SK-N-SH (cell line): Measurements from ENCODE around the gene BAIAP2. TPM values are rescaled to one million over a fixed set of nuclear protein-coding genes. Genes with fewer than 3 reads are reported as not detected.
"Not testable (repeated sequence)": the region's sequence is repeated elsewhere in the genome, so short reads cannot be mapped to it uniquely, and the experiment has no call there.

ENCODE experiments used
- CTCF ChIA-PET: fragments of 300-600, 350-600 bp; formaldehyde crosslinking; extraction: SDS; loops from one replicate; lab custom pipeline; 2021; lab: Yijun Ruan, JAX
- POLR2A ChIA-PET: fragments of 350-600 bp; sonication (Branson Sonifier 250); formaldehyde crosslinking; extraction: SDS; loops from one replicate; lab custom pipeline; 2020; ENCODE audit warnings: antibody characterized with exemption, inconsistent platforms; lab: Yijun Ruan, JAX
- DNase-seq: peaks from one replicate; pipeline ENCODE4 v3.0.0; 2012
- H2AFZ ChIP-seq: fragments of 200-600 bp; sonication (generic); 2 replicates; pipeline ENCODE4 v1.8.1; 2016; ENCODE audit warnings: antibody characterized with exemption, mild to moderate bottlenecking, low read depth
- H3F3A ChIP-seq: fragments of 200-600 bp; sonication (generic); replicated peaks from 2 replicates; pipeline ENCODE3; 2016; ENCODE audit warnings: antibody characterized with exemption, mild to moderate bottlenecking; ENCODE audit not compliant: insufficient read depth
- H3K27ac ChIP-seq, 2 experiments: fragments of 200-500 bp in 1 of 2; fragments of 200-600 bp in 1 of 2; sonication (Bioruptor generic) in 1 of 2; sonication (generic), shearing (Covaris generic) in 1 of 2; 2 replicates each; pipeline versions ENCODE4 v1.5.1 to v1.6.1; 2014 to 2016; ENCODE audit warnings: low read depth in 2 of 2, inconsistent platforms in 1 of 2, low read length in 1 of 2, mild to moderate bottlenecking in 1 of 2, mixed read lengths in 1 of 2
- H3K27me3 ChIP-seq: fragments of 200-600 bp; sonication (generic), shearing (Covaris generic); 2 replicates; pipeline ENCODE4 v1.6.1; 2016; ENCODE audit warnings: mixed run types; ENCODE audit not compliant: insufficient read depth
- H3K36me3 ChIP-seq, 2 experiments: fragments of 200-500 bp in 1 of 2; fragments of 200-600 bp in 1 of 2; sonication (Bioruptor generic) in 1 of 2; sonication (generic) in 1 of 2; replicated peaks in 1 of 2; 2 replicates each; pipeline versions ENCODE3 to v1.5.1; 2014 to 2016; ENCODE audit warnings: low read length in 1 of 2, mild to moderate bottlenecking in 1 of 2; ENCODE audit not compliant: insufficient read depth in 2 of 2, control insufficient read depth in 1 of 2
- H3K4me1 ChIP-seq, 2 experiments: fragments of 200-500 bp in 1 of 2; fragments of 200-600 bp in 1 of 2; sonication (Bioruptor generic) in 1 of 2; sonication (generic), shearing (Covaris generic) in 1 of 2; 2 replicates each; pipeline versions ENCODE4 v1.5.1 to v1.6.1; 2014 to 2016; ENCODE audit warnings: low read depth in 1 of 2, low read length in 1 of 2, mixed run types in 1 of 2; ENCODE audit not compliant: insufficient read depth in 2 of 2, control insufficient read depth in 1 of 2
- H3K4me2 ChIP-seq: fragments of 200-600 bp; sonication (generic), shearing (Covaris generic); 2 replicates; pipeline ENCODE4 v1.6.1; 2017; ENCODE audit warnings: mixed run types
- H3K4me3 ChIP-seq, 2 experiments: fragments of 200-500 bp in 1 of 2; fragments of 200-600 bp in 1 of 2; sonication (Bioruptor generic) in 1 of 2; sonication (generic), shearing (Covaris generic) in 1 of 2; 2 replicates each; pipeline versions ENCODE4 v1.5.1 to v1.8.1; 2014 to 2016; ENCODE audit warnings: low read depth in 2 of 2, inconsistent platforms in 1 of 2, low read length in 1 of 2, mild to moderate bottlenecking in 1 of 2, mixed read lengths in 1 of 2, moderate library complexity in 1 of 2
- H3K79me2 ChIP-seq: fragments of 200-600 bp; sonication (generic); 2 replicates; pipeline ENCODE4 v1.8.1; 2017; ENCODE audit warnings: mild to moderate bottlenecking; ENCODE audit not compliant: insufficient read depth
- H3K9ac ChIP-seq: fragments of 200-600 bp; sonication (generic); 2 replicates; pipeline ENCODE4 v1.6.1; 2017; ENCODE audit warnings: mixed run types
- H3K9me2 ChIP-seq: fragments of 200-600 bp; sonication (generic); 2 replicates; pipeline ENCODE4 v1.6.1; 2017; ENCODE audit warnings: mixed run types
- H3K9me3 ChIP-seq: fragments of 200-600 bp; sonication (generic); 2 replicates; pipeline ENCODE4 v1.6.1; 2017; ENCODE audit warnings: mixed run types, mild to moderate bottlenecking, moderate library complexity
- H4K20me1 ChIP-seq: fragments of 200-600 bp; sonication (generic); 2 replicates; pipeline ENCODE4 v1.6.1; 2017; ENCODE audit warnings: mild to moderate bottlenecking, mixed run types; ENCODE audit not compliant: insufficient read depth
- CHD2 ChIP-seq: fragments of 150-350 bp; IDR thresholded peaks from 2 replicates; pipeline ENCODE4 v1.6.1; 2018; ENCODE audit warnings: low read length; ENCODE audit not compliant: partially characterized antibody
- CTCF ChIP-seq: fragments of 200-600 bp; sonication (generic); IDR thresholded peaks from 2 replicates; pipeline ENCODE4 v1.6.1; 2017; ENCODE audit warnings: antibody characterized with exemption, mild to moderate bottlenecking, moderate library complexity
- EP300 ChIP-seq, 2 experiments: IDR thresholded peaks; 2 replicates each; pipeline versions ENCODE4 v1.4.0 to v1.6.1; 2012; ENCODE audit warnings: borderline replicate concordance in 1 of 2, low read depth in 1 of 2, low read length in 1 of 2
- EZH2phosphoT487 ChIP-seq: fragments of 200-600 bp; sonication (generic); IDR thresholded peaks from 2 replicates; pipeline ENCODE4 v1.6.1; 2017; ENCODE audit warnings: low read depth, mixed run types, mild to moderate bottlenecking, antibody characterized with exemption, moderate library complexity, borderline replicate concordance
- FOSL2 ChIP-seq: IDR thresholded peaks from 2 replicates; pipeline ENCODE4 v1.4.0; 2012; ENCODE audit warnings: low read depth, mild to moderate bottlenecking, moderate library complexity, borderline replicate concordance
- FOXJ3 ChIP-seq: sonication (generic); formaldehyde crosslinking; IDR thresholded peaks from 2 replicates; pipeline ENCODE4 v1.5.1; 2020; ENCODE audit warnings: mild to moderate bottlenecking, missing genetic modification reagents
- GATA2 ChIP-seq: sonication (generic); formaldehyde crosslinking; IDR thresholded peaks from 2 replicates; pipeline ENCODE4 v1.5.0; 2020; ENCODE audit warnings: mild to moderate bottlenecking, missing genetic modification reagents
- IRF3 ChIP-seq: fragments of 150-350 bp; IDR thresholded peaks from 2 replicates; pipeline ENCODE4 v1.6.1; 2016; ENCODE audit warnings: mild to moderate bottlenecking, low read depth, low read length
- MAX ChIP-seq: IDR thresholded peaks from 2 replicates; pipeline ENCODE4 v1.4.0; 2012; ENCODE audit warnings: low read depth
- NFIC ChIP-seq: IDR thresholded peaks from 2 replicates; pipeline ENCODE4 v1.4.0; 2012; ENCODE audit warnings: borderline replicate concordance
- SIN3A ChIP-seq: IDR thresholded peaks from 2 replicates; pipeline ENCODE4 v1.6.1; 2012; ENCODE audit warnings: low read depth, mild to moderate bottlenecking, low read length, moderate library complexity, borderline replicate concordance
- TAF1 ChIP-seq: IDR thresholded peaks from 2 replicates; pipeline ENCODE4 v1.6.1; 2012; ENCODE audit warnings: low read depth, mild to moderate bottlenecking, low read length, moderate library complexity, borderline replicate concordance
- TCF12 ChIP-seq: IDR thresholded peaks from 2 replicates; pipeline ENCODE4 v1.4.0; 2012
- TEAD4 ChIP-seq: IDR thresholded peaks from 2 replicates; pipeline ENCODE4 v1.4.0; 2012; ENCODE audit warnings: mild to moderate bottlenecking, borderline replicate concordance; ENCODE audit not compliant: insufficient read depth
- USF1 ChIP-seq: IDR thresholded peaks from 2 replicates; pipeline ENCODE4 v1.4.0; 2012; ENCODE audit warnings: low read depth, borderline replicate concordance
- USF2 ChIP-seq: fragments of 150-350 bp; IDR thresholded peaks from 2 replicates; pipeline ENCODE4 v1.6.1; 2017; ENCODE audit warnings: antibody characterized with exemption, low read length, low read depth, borderline replicate concordance
- YY1 ChIP-seq: IDR thresholded peaks from 2 replicates; pipeline ENCODE4 v1.4.0; 2012; ENCODE audit warnings: low read depth, mild to moderate bottlenecking
- ZBTB33 ChIP-seq: IDR thresholded peaks from 2 replicates; pipeline ENCODE4 v1.4.0; 2012; ENCODE audit warnings: low read depth, borderline replicate concordance
- WGBS: methylation state at CpG from one replicate; pipeline ENCODE4 v1.1.6; 2017; ENCODE audit warnings: low lambda C conversion rate; 5-methylcytosine and 5-hydroxymethylcytosine counted together
- polyA plus RNA-seq, 3 experiments: library from polyadenylated mRNA; depleted of rRNA; stranded (reverse); fragments of >200 nt; gene quantifications; 2 replicates each; pipeline ENCODE4 v1.2.3, GENCODE V29; 2012

BAIAP2 gene
- polyA plus RNA-seq, 1 of the 3 experiments (the other 2 are of a cell fraction) = 19.8 TPM

- no peak for TF ChIP-seq TEAD4
- TF ChIP-seq MAX = no peak
- no peak for TF ChIP-seq IRF3
- no peak for TF ChIP-seq TAF1
- no peak for TF ChIP-seq ZBTB33
- TF ChIP-seq GATA2 (CRISPR knock-in tag) = peak; percentile 96
- TF ChIP-seq USF2 = no peak
- peak in 1 of 2 experiments; percentile 85; a peak in 2 of 4 replicates for TF ChIP-seq EP300 (IDR thresholded peaks at IDR 0.05; ENCODE audit: borderline replicate concordance in 1 of 2, low read depth in 1 of 2, low read length in 1 of 2)
- TF ChIP-seq EZH2phosphoT487 = no peak
- no peak for TF ChIP-seq SIN3A
- TF ChIP-seq FOXJ3 (CRISPR knock-in tag) = peak; percentile 81; the same call in 1 of the 2 replicates
- TF ChIP-seq CTCF = no peak
- no peak for TF ChIP-seq TCF12
- no peak for TF ChIP-seq NFIC
- peak; percentile 68 for TF ChIP-seq CHD2
- TF ChIP-seq FOSL2 = no peak
- no peak for TF ChIP-seq YY1
- TF ChIP-seq USF1 = no peak
Observed at GRCh38 chr17:81076141-81076679, 41.3 kb downstream of the BAIAP2 start (continued).

GRCh38 chr17:81078026-81078913 lies 43.3 kb downstream of the BAIAP2 start:
- H3K9me3 ChIP-seq, H3K27me3 ChIP-seq, DNase-seq, H3K79me2 ChIP-seq, H3K9me2 ChIP-seq, H3K4me3 ChIP-seq, H2AFZ ChIP-seq, H3K36me3 ChIP-seq, H4K20me1 ChIP-seq, H3F3A ChIP-seq, H3K4me2 ChIP-seq, H3K9ac ChIP-seq, H3K27ac ChIP-seq: not testable (repeated sequence)
- H3K4me1 ChIP-seq = peaks cover 0 to 51% of the 10 kb centered on the region in 2 experiments; a peak in 1 of 4 replicates
- CTCF ChIA-PET = interaction anchor here (0.8 to 7.4 kb wide), 7 partner anchors 14 to 53 kb away, joined by 3 to 63 read pairs (median 13); no protein-coding TSS in a partner anchor
- WGBS = 99% methylated on average over 28 of the region's 45 CpGs
- POLR2A ChIA-PET = interaction anchor here (0.7 kb wide), 2 partner anchors 143 to 145 kb away, joined by 3 read pairs; partner anchors contain the start of gene CEP131
